Epidermal melanocyte (primary cell): ENCODE data around the gene ZKSCAN2.

Experiments
- DNase-seq: peaks from one replicate; pipeline ENCODE4 v3.0.0; 2011; ENCODE audit warnings: low spot score; ENCODE audit not compliant: insufficient read length

Gene ZKSCAN2

DNA sequence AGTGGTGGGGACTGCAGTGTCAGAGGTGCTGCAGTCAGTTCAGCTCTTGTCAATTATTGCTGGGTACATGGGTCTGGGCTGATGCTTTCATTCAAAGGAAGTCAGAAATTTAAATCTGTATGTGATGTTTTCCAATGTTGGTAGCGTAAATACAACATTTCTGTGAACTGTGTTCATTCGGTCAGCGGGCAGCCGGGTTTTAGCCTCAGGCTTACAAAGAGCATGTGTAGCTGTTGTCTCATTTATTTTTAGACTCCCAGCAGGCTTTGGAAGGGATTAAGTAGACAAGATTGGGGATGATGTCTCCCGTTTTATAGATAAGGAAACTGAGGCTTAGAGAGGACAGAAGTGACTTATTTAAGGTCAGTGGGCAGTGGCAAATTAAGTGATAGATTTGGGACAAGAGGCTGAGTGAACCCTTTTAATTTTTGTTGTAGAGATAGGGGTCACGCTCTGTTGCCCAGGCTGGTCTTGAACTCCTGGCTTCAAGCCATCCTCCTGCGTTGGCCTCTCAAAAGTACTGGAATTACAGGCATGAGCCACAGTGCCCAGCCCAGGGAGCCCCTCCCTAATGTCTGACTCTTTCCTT lies 32.8 kb downstream of the ZKSCAN2 start:
- no peak for DNase-seq

DNA sequence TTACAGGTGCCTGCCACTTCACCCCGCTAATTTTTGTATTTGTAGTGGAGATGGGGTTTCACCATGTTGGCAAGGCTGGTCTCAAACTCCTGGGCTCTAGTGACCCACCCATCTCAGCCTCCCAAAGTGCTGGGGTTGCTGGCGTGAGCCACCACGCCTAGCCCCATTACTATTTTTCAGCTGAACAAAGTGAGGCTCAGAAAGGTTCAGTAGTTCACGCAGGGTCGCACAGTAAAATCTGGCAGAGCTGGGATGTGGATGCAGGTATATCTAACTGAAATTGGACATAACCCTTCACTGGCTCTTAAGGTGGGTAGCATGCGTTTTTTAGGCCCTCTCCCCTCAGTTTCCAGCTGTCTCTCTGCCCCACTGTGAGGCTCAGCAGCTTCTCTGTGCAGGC lies 33.7 kb downstream of the ZKSCAN2 start:
- DNase-seq = no peak

DNA sequence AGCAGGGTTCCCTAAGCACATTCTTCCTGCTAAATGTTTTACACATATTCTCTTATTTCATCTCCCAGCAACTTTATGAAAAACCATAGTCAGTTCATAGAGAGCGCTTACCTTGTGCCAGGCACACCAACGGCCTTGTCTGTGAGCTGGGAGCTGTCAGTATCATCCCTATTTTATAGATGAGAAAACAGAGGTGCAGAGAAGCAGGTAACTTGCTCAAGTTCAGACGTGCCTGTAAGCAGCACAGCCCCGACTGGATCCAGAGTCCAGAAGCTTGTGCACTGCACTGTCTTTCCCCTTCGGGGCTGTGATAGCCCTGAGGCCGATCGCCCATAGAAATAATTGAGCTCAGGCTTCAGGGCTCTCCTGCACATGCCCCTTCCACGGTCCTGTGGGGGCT lies 34.7 kb downstream of the ZKSCAN2 start:
- DNase-seq = no peak

DNA sequence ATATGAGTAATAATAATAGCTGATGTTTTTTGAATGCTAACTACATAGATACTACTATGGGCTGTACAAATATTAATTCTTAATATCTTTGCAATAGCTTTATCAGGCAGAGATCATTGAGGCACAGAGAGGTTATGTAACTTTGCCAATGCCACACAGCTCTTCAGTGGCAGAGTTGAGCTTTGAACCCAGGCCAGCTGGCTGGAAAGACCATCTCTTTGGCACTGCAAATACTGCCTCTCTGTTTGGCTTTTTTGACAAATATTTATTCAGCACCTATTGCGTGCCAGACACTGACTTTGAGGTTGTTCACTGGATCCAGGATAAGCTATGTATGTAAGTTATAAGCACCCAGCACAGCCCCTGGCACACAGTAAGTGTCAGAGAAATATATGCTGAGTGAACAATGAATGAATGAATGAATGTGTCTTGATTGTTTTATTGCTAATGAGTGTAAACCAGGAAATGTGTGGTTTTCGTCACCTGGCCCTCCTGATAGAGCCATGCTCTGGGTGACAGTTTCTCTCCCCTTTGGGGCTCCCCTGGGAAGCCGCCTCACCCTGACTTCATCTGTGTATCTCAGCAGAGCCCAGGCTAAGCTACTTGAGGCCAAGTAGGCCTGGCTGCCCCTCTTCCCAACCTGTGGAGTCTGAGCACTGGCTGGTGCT lies 38.4 kb downstream of the ZKSCAN2 start:
- DNase-seq = no peak

DNA sequence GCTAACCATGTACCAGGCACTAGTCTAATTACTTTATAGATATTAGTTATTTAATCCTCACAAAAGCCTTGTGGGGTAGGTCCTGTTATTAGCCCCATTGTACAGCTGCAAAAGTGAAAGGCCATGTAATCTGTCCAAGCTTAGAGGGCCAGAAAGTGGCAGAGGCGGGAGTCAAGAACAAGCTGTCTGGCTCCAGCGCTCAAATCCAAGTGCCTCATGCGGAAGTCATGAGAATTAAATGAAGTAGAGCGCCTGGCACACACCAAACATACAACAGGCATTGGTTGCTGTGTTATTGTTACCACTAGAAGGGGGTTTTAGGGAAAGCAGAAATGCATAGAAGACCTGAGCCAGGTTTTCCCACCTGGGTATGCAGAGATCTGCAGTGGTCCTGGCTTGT lies 39.7 kb downstream of the ZKSCAN2 start:
- no peak for DNase-seq

DNA sequence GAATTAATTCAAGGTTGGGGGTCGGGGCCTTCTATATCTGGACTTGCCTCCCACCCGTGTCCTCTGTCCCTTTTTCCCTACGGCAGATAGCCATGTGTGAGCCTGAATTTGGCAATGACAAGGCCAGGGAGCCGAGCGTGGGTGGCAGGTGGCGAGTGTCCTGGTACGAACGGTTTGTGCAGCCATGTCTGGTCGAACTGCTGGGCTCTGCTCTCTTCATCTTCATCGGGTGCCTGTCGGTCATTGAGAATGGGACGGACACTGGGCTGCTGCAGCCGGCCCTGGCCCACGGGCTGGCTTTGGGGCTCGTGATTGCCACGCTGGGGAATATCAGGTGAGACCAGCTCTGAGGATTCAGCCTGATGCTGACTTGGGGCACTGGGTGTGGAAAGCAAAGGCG lies 40.5 kb downstream of the ZKSCAN2 start:
- DNase-seq = no peak

DNA sequence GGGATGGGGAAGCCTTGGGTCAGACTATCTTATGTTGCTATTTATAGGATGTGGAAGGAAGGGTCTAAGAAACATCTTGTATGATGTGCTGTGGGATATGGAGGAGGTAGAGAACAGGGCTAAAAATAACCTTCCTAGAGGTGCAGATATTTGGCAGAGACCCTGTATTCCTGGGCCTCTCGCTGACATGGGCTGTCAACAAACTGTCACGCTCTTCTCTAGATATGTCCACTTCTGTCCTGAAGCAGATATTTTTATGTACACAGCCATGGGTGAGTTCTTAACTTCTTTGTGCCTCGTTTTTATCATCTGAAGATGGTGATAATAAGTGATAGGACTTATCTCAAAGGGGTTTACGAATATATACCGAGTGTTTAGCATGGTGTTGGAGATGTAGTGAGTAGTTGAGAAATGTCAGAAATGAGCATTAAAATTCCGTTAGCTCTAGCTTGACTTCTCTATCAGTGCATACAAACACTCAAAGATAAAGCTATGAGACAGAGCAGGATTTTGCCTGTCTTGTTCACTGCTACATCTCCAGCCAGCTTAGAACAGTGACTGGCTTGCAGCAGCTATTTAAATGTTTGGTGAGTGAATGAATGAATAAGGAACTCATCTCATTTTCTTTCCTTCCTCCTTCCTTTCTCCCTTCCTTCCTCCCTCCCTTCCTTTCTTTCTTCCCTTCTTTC lies 43.8 kb downstream of the ZKSCAN2 start:
- DNase-seq = no peak

DNA sequence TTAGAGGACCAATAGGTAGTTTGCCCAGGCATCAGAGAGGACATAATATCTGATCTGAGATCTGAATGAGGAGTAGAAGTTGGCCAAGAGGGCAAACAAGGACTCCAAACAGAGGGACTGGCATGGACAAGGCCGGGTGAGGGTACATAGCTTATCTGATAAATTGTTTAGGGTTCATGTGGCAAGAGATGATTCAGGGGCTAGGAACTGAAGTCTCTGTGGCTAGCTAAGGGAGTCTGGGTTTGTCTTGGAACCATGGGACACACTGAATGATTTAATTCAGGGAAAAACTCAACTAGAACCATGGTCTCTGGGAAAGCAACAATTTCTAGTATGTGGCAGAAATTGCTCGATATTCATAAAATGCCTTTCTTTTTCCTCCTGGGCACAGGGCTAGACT lies 45.0 kb downstream of the ZKSCAN2 start:
- no peak for DNase-seq

DNA sequence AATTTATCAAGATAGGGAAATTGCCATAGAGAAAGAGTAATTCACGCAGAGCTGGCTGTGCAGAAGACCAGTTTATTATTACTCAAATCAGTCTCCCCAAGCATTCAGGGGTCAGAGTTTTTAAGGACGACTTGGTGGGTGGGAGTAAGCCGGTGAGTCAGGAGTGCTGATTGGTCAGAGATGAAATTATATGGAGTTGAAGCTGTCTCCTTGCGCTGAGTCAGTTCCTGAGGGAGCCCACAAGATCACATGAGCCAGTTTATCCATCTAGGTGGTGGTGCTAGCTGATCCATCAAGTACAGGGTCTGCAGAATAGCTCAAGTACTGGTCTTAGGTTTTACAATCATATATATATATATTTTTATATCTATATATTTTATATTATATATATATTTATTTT lies 46.9 kb downstream of the ZKSCAN2 start:
- no peak for DNase-seq

DNA sequence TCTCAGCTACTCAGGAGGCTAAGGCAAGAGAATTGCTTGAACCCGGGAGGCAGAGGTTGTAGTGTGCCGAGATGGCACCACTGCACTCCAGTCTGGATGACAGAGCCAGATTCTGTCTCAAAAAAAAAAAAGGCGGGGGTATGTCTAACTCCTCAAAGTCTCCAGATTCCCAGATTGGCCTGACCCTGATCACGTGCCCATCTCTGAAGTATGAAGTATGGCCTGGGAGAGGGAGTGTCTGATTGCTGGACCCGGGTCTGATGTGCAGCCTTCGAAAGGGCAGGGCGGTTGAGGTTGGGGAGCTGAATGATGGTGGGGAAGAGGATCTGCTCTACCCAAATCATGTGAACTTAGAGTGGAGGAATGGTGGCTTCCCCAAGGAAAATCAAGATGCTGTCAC lies 58.2 kb downstream of the ZKSCAN2 start:
- DNase-seq = no peak

DNA sequence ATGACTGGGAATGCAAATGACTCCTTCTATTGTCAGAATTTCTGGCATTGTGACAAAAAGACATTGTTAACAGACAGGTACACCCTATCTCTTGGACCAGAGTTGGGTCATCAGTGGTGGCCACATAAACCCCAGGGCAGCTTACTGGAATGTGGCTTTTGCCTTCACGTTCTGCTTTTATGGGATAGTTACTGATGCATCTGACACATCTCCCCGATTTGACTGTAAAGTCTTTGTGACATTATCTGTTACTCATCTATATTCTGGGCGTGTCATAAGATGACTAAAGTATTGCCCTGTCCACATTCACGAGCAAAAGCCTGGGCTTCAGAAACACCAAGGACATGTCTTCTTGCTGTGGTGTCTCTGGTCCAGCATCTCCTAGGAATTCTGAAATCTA lies 59.6 kb downstream of the ZKSCAN2 start:
- no peak for DNase-seq

DNA sequence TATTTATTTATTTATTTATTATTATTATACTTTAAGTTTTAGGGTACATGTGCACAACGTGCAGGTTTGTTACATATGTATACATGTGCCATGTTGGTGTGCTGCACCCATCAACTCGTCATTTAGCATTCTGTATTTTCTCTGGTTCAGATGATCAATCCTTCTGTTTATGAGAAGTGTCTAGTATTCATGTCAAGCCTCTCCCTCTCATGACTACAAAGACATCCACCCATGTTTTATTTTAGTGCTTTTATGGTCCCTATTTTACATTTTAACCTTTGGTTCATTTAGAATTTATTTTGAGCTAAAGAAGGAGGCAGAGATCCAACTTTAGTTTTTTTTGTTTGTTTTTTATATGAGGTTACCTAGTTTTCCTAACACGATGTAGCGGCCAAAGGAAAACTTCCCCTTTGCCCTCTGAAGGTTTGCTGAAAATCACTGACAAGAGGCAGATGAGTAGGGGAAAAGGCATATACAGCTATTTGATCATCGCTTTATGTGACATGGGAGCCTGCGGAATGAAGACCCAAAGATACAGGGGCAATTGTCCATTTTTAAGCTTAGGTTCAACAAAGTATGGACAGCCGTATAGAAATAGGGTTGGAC lies 63.3 kb downstream of the ZKSCAN2 start:
- no peak for DNase-seq

DNA sequence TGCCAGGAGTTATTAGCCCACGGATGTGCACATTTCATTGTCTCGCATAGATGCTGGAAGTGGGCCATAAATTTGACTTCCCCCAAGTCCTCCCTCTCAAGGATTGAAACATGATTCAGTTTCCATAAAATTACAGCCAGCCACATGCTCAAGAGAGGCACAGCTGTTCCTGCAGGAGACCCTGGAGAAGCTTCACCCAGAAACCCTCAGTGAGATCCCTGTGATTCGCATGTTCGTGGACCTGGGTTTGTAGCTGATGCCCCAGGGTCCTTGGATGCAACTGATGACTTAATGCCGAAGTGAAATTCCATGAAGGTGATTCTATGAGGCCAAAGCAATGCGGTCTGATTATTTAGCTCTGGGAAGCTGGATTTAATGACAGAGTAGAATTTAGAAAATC lies 65.5 kb downstream of the ZKSCAN2 start:
- DNase-seq = no peak

DNA sequence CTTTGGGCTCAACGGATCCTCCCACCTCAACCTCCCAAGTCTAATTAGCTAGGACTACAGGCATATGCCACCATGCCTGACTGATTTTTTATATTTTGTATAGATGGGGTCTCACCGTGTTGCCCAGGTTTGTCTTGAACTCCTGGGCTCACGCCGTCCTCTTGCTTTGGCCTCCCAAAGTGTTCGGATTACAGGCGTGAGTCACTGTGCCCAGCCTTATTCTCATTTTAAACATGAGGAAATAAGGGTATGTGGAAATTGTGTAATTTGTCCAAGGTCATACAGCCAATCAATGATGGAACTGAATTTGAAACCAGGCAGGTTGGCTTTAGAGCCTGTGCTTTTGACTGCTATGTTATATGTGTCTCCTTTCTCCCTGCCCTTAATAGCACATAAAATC lies 68.3 kb downstream of the ZKSCAN2 start:
- no peak for DNase-seq

DNA sequence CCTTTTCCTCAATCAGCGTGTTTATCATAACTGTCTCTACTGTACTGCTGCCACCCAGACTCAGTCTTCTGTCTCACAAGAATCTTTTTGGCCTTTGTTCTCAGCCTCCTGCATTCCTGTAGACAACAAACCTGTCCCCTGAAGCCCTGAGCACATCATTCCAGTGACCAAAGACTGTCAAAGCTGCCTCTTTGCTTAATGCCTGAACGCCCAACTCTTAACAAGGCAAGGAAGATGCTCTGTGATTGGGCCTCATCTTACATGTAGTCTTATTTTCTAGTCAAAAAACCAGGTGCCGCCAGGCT lies 70.2 kb downstream of the ZKSCAN2 start:
- DNase-seq = no peak
